Measurements from ENCODE around the gene NDRG4. TPM values are rescaled to one million over a fixed set of nuclear protein-coding genes. Genes with fewer than 3 reads are reported as not detected.

Gene NDRG4
- total RNA-seq, 1 donor from 2014 or later: 15.8 TPM

GRCh38 chr16:58510097-58510775, 10.3 kb downstream of the NDRG4 start:
- no peak for DNase-seq (ENCODE audit: low read depth)

GRCh38 chr16:58510776-58511628, 11.1 kb downstream of the NDRG4 start:
- DNase-seq (ENCODE audit: low read depth): no peak

- DNase-seq (ENCODE audit: low read depth): peak; percentile 26
Measured at GRCh38 chr16:58511933-58512815, 12.2 kb downstream of the NDRG4 start.

- DNase-seq (ENCODE audit: low read depth): no peak
Measured at GRCh38 chr16:58513874-58514273, 13.9 kb downstream of the NDRG4 start.

- DNase-seq (ENCODE audit: low read depth): peak; percentile 76
Measured at GRCh38 chr16:58515125-58515870, 15.4 kb downstream of the NDRG4 start, which contains the start of gene SETD6. TSS of gene SETD6 (plus strand) at chr16:58515517. CDS start at chr16:58515538, 21 bp downstream.

- DNase-seq (ENCODE audit: low read depth): no peak
Measured at GRCh38 chr16:58515871-58516767, 16.2 kb downstream of the NDRG4 start.

- no peak for DNase-seq (ENCODE audit: low read depth)
Measured at GRCh38 chr16:58516768-58517107, 16.8 kb downstream of the NDRG4 start.

GRCh38 chr16:58518083-58518979, 18.4 kb downstream of the NDRG4 start:
- DNase-seq (ENCODE audit: low read depth): no peak

- no peak for DNase-seq (ENCODE audit: low read depth)
Measured at GRCh38 chr16:58518980-58519368, 19.0 kb downstream of the NDRG4 start.

GRCh38 chr16:58519707-58520106, 19.8 kb downstream of the NDRG4 start:
- DNase-seq (ENCODE audit: low read depth): no peak

GRCh38 chr16:58530179-58530578, 30.2 kb downstream of the NDRG4 start:
- no peak for DNase-seq (ENCODE audit: low read depth)

GRCh38 chr16:58532414-58532813, 32.5 kb downstream of the NDRG4 start:
- DNase-seq (ENCODE audit: low read depth): no peak

- DNase-seq (ENCODE audit: low read depth): no peak
Measured at GRCh38 chr16:58533751-58534470, 34.0 kb downstream of the NDRG4 start.

- no peak for DNase-seq (ENCODE audit: low read depth)
Measured at GRCh38 chr16:58535100-58535499, 35.2 kb downstream of the NDRG4 start.

- DNase-seq (ENCODE audit: low read depth): no peak
Measured at GRCh38 chr16:58536278-58536677, 36.3 kb downstream of the NDRG4 start.

- no peak for DNase-seq (ENCODE audit: low read depth)
Measured at GRCh38 chr16:58537124-58537906, 37.4 kb downstream of the NDRG4 start.

GRCh38 chr16:58541711-58542110, 41.8 kb downstream of the NDRG4 start:
- DNase-seq (ENCODE audit: low read depth): no peak

- DNase-seq (ENCODE audit: low read depth): no peak
Measured at GRCh38 chr16:58542291-58542690, 42.3 kb downstream of the NDRG4 start.
